IMR-90 (cell line): Measurements from ENCODE around the gene CAPZA2. TPM values are rescaled to one million over a fixed set of nuclear protein-coding genes. Genes with fewer than 3 reads are reported as not detected.

Experiments
- ATAC-seq: fragments of 200-7000 bp; cut with Tn5 transposase; 2 replicates; pipeline ENCODE4 v1.9.1; 2020; ENCODE audit warnings: low read depth, mild to moderate bottlenecking, moderate library complexity
- BruUV-seq: library from RNA; stranded (reverse); fragments of 400-500 nt; replicated peaks from 2 replicates; lab custom pipeline; 2021; lab: Mats Ljungman, UMichigan
- CTCF ChIA-PET: fragments of 300-600 bp; formaldehyde crosslinking; extraction: SDS; loops from one replicate; lab custom pipeline; 2021; ENCODE audit warnings: antibody characterized with exemption; lab: Yijun Ruan, JAX
- POLR2A ChIA-PET: fragments of 300-600 bp; sonication (Branson Sonifier 250); formaldehyde crosslinking; loops from one replicate; lab custom pipeline; 2022; ENCODE audit warnings: antibody characterized with exemption; ENCODE audit not compliant: unreplicated experiment; lab: Charles Lee
- DNase-seq: peaks from one replicate; pipeline ENCODE4 v3.0.0; 2013
- H2AFZ ChIP-seq: replicated peaks from 2 replicates; pipeline ENCODE3; 2013; ENCODE audit warnings: low read length, mild to moderate bottlenecking; ENCODE audit not compliant: poor library complexity
- H2AK5ac ChIP-seq: 2 replicates; pipeline ENCODE4 v1.6.1; 2013; ENCODE audit warnings: low read depth, low read length, inconsistent platforms
- H2AK9ac ChIP-seq: replicated peaks from 2 replicates; pipeline ENCODE3; 2013; ENCODE audit warnings: mild to moderate bottlenecking, low read depth, low read length, moderate library complexity; ENCODE audit not compliant: poor library complexity
- H2BK120ac ChIP-seq: 2 replicates; pipeline ENCODE4 v1.6.1; 2013; ENCODE audit warnings: low read depth, low read length, inconsistent platforms
- H2BK15ac ChIP-seq: 3 replicates; pipeline ENCODE4 v1.6.1; 2013; ENCODE audit warnings: low read depth, low read length, inconsistent platforms
- H2BK20ac ChIP-seq: 2 replicates; pipeline ENCODE4 v1.6.1; 2013; ENCODE audit warnings: low read depth, mild to moderate bottlenecking, inconsistent platforms, low read length, moderate library complexity
- H2BK5ac ChIP-seq: 2 replicates; pipeline ENCODE4 v1.6.1; 2013; ENCODE audit warnings: mild to moderate bottlenecking, low read depth, low read length, inconsistent platforms; ENCODE audit not compliant: poor library complexity, severe bottlenecking
- H3K14ac ChIP-seq: replicated peaks from 2 replicates; pipeline ENCODE4 v1.6.1; 2013; ENCODE audit warnings: low read depth, low read length, inconsistent platforms
- H3K18ac ChIP-seq: 2 replicates; pipeline ENCODE4 v1.6.1; 2013; ENCODE audit warnings: low read depth, low read length, control low read depth
- H3K23ac ChIP-seq: 2 replicates; pipeline ENCODE4 v1.6.1; 2013; ENCODE audit warnings: low read depth, low read length, inconsistent platforms
- H3K27ac ChIP-seq: 2 replicates; pipeline ENCODE4 v1.5.1; 2013; ENCODE audit warnings: mild to moderate bottlenecking, control low read depth, low read length; ENCODE audit not compliant: insufficient read depth
- H3K27me3 ChIP-seq: 2 replicates; pipeline ENCODE4 v1.6.1; 2013; ENCODE audit warnings: low read length; ENCODE audit not compliant: control insufficient read depth, insufficient read depth
- H3K36me3 ChIP-seq: 2 replicates; pipeline ENCODE4 v1.6.1; 2013; ENCODE audit warnings: low read length, mixed read lengths; ENCODE audit not compliant: control insufficient read depth, insufficient read depth
- H3K4ac ChIP-seq: 2 replicates; pipeline ENCODE4 v1.6.1; 2013; ENCODE audit warnings: low read depth, low read length, inconsistent platforms
- H3K4me1 ChIP-seq: 2 replicates; pipeline ENCODE4 v1.6.1; 2013; ENCODE audit warnings: low read length, mixed read lengths; ENCODE audit not compliant: control insufficient read depth, insufficient read depth
- H3K4me2 ChIP-seq: 2 replicates; pipeline ENCODE4 v1.6.1; 2013; ENCODE audit warnings: low read depth, mild to moderate bottlenecking, control low read depth, low read length, moderate library complexity
- H3K4me3 ChIP-seq: 2 replicates; pipeline ENCODE4 v1.5.1; 2013; ENCODE audit warnings: low read depth, mild to moderate bottlenecking, control low read depth, low read length, moderate library complexity; ENCODE audit not compliant: insufficient read depth
- H3K56ac ChIP-seq: 2 replicates; pipeline ENCODE4 v1.6.1; 2013; ENCODE audit warnings: low read length, inconsistent platforms; ENCODE audit not compliant: insufficient read depth; ENCODE audit errors: extremely low read depth
- H3K79me1 ChIP-seq, 2 experiments: 2 replicates each; pipeline ENCODE4 v1.6.1; 2013; ENCODE audit warnings: low read length in 2 of 2, inconsistent platforms in 1 of 2, low read depth in 1 of 2
- H3K9ac ChIP-seq: 2 replicates; pipeline ENCODE4 v1.6.1; 2013; ENCODE audit warnings: low read depth, low read length, control low read depth
- H3K9me1 ChIP-seq: 2 replicates; pipeline ENCODE4 v1.6.1; 2013; ENCODE audit warnings: low read length, inconsistent platforms; ENCODE audit not compliant: insufficient read depth
- H3K9me3 ChIP-seq: 2 replicates; pipeline ENCODE4 v1.6.1; 2013; ENCODE audit warnings: low read length; ENCODE audit not compliant: control insufficient read depth, insufficient read depth
- H4K20me1 ChIP-seq: 2 replicates; pipeline ENCODE4 v1.6.1; 2013; ENCODE audit warnings: low read length, inconsistent platforms; ENCODE audit not compliant: insufficient read depth
- H4K5ac ChIP-seq: 2 replicates; pipeline ENCODE4 v1.6.1; 2013; ENCODE audit warnings: mild to moderate bottlenecking, low read depth, low read length, control low read depth
- H4K8ac ChIP-seq, 2 experiments: 2 replicates each; pipeline ENCODE4 v1.6.1; 2013; ENCODE audit warnings: low read depth in 2 of 2, low read length in 2 of 2, control low read depth in 1 of 2, inconsistent platforms in 1 of 2
- H4K91ac ChIP-seq: 2 replicates; pipeline ENCODE4 v1.6.1; 2013; ENCODE audit warnings: low read depth, low read length, inconsistent platforms; ENCODE audit not compliant: insufficient read depth
- BHLHE40 ChIP-seq: fragments of 150-350 bp; IDR thresholded peaks from 2 replicates; pipeline ENCODE4 v1.6.1; 2016; ENCODE audit warnings: mild to moderate bottlenecking, low read depth, low read length
- CEBPB ChIP-seq: IDR thresholded peaks from 2 replicates; pipeline ENCODE4 v1.6.1; 2012; ENCODE audit warnings: low read depth, low read length, improper control_type of control experiment
- CHD1 ChIP-seq: IDR thresholded peaks from 2 replicates; pipeline ENCODE4 v1.6.1; 2012; ENCODE audit warnings: low read depth, low read length, improper control_type of control experiment
- FOS ChIP-seq: fragments of 150-350 bp; IDR thresholded peaks from 2 replicates; pipeline ENCODE4 v1.6.1; 2016; ENCODE audit warnings: low read depth, low read length
- MAFK ChIP-seq: IDR thresholded peaks from 2 replicates; pipeline ENCODE4 v1.6.1; 2012; ENCODE audit warnings: low read depth, low read length, improper control_type of control experiment
- MAZ ChIP-seq: IDR thresholded peaks from 2 replicates; pipeline ENCODE4 v1.6.1; 2012; ENCODE audit warnings: low read depth, mild to moderate bottlenecking, low read length, improper control_type of control experiment, moderate library complexity, borderline replicate concordance
- MXI1 ChIP-seq: IDR thresholded peaks from 2 replicates; pipeline ENCODE4 v1.6.1; 2012; ENCODE audit warnings: low read depth, mild to moderate bottlenecking, low read length, moderate library complexity, borderline replicate concordance
- NFE2L2 ChIP-seq: fragments of 150-350 bp; IDR thresholded peaks from 2 replicates; pipeline ENCODE4 v1.6.1; 2016; ENCODE audit warnings: low read depth, mild to moderate bottlenecking, low read length
- POLR2A ChIP-seq: IDR thresholded peaks from 2 replicates; pipeline ENCODE4 v1.6.1; 2012; ENCODE audit warnings: mild to moderate bottlenecking, low read depth, low read length
- RAD21 ChIP-seq: IDR thresholded peaks from 2 replicates; pipeline ENCODE4 v1.6.1; 2012; ENCODE audit warnings: low read length, improper control_type of control experiment
- RCOR1 ChIP-seq: IDR thresholded peaks from 2 replicates; pipeline ENCODE4 v1.6.1; 2012; ENCODE audit warnings: mild to moderate bottlenecking, low read length, improper control_type of control experiment; ENCODE audit not compliant: insufficient replicate concordance
- RFX5 ChIP-seq: IDR thresholded peaks from 2 replicates; pipeline ENCODE4 v1.8.0; 2012; ENCODE audit warnings: low read depth, mild to moderate bottlenecking, low read length, moderate library complexity
- SMC3 ChIP-seq: fragments of 150-350 bp; IDR thresholded peaks from 2 replicates; pipeline ENCODE4 v1.6.1; 2016; ENCODE audit warnings: low read depth, mild to moderate bottlenecking, antibody characterized with exemption, low read length, moderate library complexity
- WGBS, 2 experiments: methylation state at CpG; one replicate each; pipeline versions ENCODE4 v1.1.5 to v1.1.7; 2013; ENCODE audit warnings: missing lambda C conversion rate in 2 of 2; ENCODE audit not compliant: insufficient read length in 1 of 2; ENCODE audit errors: extremely low coverage in 2 of 2; 5-methylcytosine and 5-hydroxymethylcytosine counted together
- dilution Hi-C: fragments of 300-500 bp; cut with HindIII; formaldehyde crosslinking; loops from one replicate; pipeline ENCODE4 v1.14.3; 2018; ENCODE audit warnings: low sequenced_read_pairs; ENCODE audit not compliant: unreplicated experiment
- in situ Hi-C: fragments of 300-500 bp; cut with MboI; formaldehyde crosslinking; loops from 3 replicates; pipeline ENCODE4 v1.14.3; 2019; ENCODE audit warnings: low sequenced_read_pairs, inconsistent platforms, mixed read lengths
- intact Hi-C: fragments of 100-400 bp; cut with micrococcal nuclease; formaldehyde crosslinking; loops from 2 replicates; pipeline ENCODE4 v1.10.0; 2022
- polyA plus RNA-seq, 3 experiments: library from polyadenylated mRNA; depleted of rRNA; stranded (reverse); fragments of >200 nt; gene quantifications; 2 replicates each; pipeline ENCODE4 v1.2.3, GENCODE V29; 2012; ENCODE audit warnings: low replicate concordance in 1 of 3
- total RNA-seq: library from RNA; depleted of rRNA; stranded (reverse); fragments of >200 nt; gene quantifications from 2 replicates; pipeline ENCODE4 v1.2.3, GENCODE V29; 2012
- TF ChIP-seq, protein P1 (sequence below): conservative IDR thresholded peaks from 2 replicates; pipeline ENCODE4 v1.5.1; 2012; ENCODE audit warnings: mild to moderate bottlenecking, low read depth, low read length, improper control_type of control experiment
- TF ChIP-seq, protein P2 (sequence below): fragments of 150-350 bp; IDR thresholded peaks from 2 replicates; pipeline ENCODE4 v1.6.1; 2016; ENCODE audit warnings: low read depth, mild to moderate bottlenecking, low read length, moderate library complexity, borderline replicate concordance
- TF ChIP-seq, protein P3 (sequence below): fragments of 150-350 bp; IDR thresholded peaks from 2 replicates; pipeline ENCODE4 v1.6.1; 2017; ENCODE audit warnings: mild to moderate bottlenecking, antibody characterized with exemption, low read length, low read depth

CAPZA2 gene
- total and polyA plus RNA-seq, 2 of the 4 experiments (the other 2 are of a cell fraction): 66.6 to 133 TPM

DNA sequence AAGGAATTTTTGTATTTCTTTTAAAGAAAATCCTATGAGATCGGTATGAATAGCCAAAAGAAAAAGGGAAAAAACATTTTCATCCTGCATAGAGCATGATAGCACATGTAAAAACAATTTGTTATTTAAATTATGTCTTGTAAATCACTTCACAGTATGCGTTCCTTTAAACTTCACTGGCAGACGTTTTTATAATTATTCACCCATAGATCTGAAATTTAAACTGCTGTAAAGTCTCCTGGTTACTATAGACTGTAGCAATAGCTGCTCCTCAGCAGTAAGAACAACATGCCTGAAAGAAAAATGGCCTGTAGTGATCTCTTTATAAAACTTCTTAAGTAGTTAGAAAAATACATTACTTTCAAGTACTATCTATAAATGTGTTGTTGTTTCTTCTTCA lies 26.5 kb downstream of the CAPZA2 start:
- in situ Hi-C loops (no loop called here), intact Hi-C loops (no loop called here), dilution Hi-C loops (no loop called here)
- Histone ChIP-seq H3K4me3 (no peak overlapping the region), H2BK5ac (no peak overlapping the region), H2AFZ (no peak overlapping the region), H3K9me3 (no peaks in the 10 kb centered on the region), H4K91ac (no peak overlapping the region), H3K36me3 (peaks cover 12% of the 10 kb centered on the region), H3K27me3 (no peaks in the 10 kb centered on the region), H3K9ac (no peak overlapping the region), H3K23ac (no peak overlapping the region), H3K4me1 (no peaks in the 10 kb centered on the region), H3K56ac (no peak overlapping the region), H2AK9ac (no peak overlapping the region), H2BK15ac (no peak overlapping the region), H3K4ac (no peak overlapping the region), H2AK5ac (no peak overlapping the region), H4K8ac (no peak overlapping the region), H4K5ac (no peak overlapping the region), H3K18ac (no peak overlapping the region), H3K27ac (no peak overlapping the region), H3K79me1 (peaks cover 17 to 53% of the 10 kb centered on the region in 2 experiments; a peak in 3 of 4 replicates), H3K9me1 (0 out of 2 replicates have a peak, but pooled peaks cover 3% of the 10 kb centered on the region), H3K4me2 (no peak overlapping the region), H4K20me1 (peaks cover 41% of the 10 kb centered on the region), H3K14ac (no peak overlapping the region), H2BK20ac (no peak overlapping the region), H2BK120ac (no peak overlapping the region)
- POLR2A ChIA-PET: no interaction called here
- no CpG with 5 or more reads among the region's 3 CpGs for WGBS, 2 experiments
- ATAC-seq (no peak), DNase-seq (no peak)
- BruUV-seq: no TSS peak
- CTCF ChIA-PET: no interaction called here
- TF ChIP-seq RCOR1 (no peak), MAFK (no peak), RAD21 (no peak), SMC3 (no peak), POLR2A (no peak), BHLHE40 (no peak), RFX5 (no peak), NFE2L2 (no peak), CEBPB (no peak), MXI1 (no peak), FOS (no peak), CHD1 (no peak), MAZ (no peak)
- TF ChIP-seq, protein P1, sequence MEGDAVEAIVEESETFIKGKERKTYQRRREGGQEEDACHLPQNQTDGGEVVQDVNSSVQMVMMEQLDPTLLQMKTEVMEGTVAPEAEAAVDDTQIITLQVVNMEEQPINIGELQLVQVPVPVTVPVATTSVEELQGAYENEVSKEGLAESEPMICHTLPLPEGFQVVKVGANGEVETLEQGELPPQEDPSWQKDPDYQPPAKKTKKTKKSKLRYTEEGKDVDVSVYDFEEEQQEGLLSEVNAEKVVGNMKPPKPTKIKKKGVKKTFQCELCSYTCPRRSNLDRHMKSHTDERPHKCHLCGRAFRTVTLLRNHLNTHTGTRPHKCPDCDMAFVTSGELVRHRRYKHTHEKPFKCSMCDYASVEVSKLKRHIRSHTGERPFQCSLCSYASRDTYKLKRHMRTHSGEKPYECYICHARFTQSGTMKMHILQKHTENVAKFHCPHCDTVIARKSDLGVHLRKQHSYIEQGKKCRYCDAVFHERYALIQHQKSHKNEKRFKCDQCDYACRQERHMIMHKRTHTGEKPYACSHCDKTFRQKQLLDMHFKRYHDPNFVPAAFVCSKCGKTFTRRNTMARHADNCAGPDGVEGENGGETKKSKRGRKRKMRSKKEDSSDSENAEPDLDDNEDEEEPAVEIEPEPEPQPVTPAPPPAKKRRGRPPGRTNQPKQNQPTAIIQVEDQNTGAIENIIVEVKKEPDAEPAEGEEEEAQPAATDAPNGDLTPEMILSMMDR: no peak
- TF ChIP-seq, protein P2, sequence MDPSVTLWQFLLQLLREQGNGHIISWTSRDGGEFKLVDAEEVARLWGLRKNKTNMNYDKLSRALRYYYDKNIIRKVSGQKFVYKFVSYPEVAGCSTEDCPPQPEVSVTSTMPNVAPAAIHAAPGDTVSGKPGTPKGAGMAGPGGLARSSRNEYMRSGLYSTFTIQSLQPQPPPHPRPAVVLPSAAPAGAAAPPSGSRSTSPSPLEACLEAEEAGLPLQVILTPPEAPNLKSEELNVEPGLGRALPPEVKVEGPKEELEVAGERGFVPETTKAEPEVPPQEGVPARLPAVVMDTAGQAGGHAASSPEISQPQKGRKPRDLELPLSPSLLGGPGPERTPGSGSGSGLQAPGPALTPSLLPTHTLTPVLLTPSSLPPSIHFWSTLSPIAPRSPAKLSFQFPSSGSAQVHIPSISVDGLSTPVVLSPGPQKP: no peak
- TF ChIP-seq, protein P3, sequence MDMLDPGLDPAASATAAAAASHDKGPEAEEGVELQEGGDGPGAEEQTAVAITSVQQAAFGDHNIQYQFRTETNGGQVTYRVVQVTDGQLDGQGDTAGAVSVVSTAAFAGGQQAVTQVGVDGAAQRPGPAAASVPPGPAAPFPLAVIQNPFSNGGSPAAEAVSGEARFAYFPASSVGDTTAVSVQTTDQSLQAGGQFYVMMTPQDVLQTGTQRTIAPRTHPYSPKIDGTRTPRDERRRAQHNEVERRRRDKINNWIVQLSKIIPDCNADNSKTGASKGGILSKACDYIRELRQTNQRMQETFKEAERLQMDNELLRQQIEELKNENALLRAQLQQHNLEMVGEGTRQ: no peak
